SK-N-SH treated with all-trans-retinoic acid at 6 μM for 48 hours (cell line): ENCODE measurements around the gene CALU.

Source experiments
- ATAC-seq: fragments of 200-7000 bp; cut with Tn5 transposase; 3 replicates; pipeline ENCODE4 v1.9.1; 2020; ENCODE audit warnings: mild to moderate bottlenecking, moderate library complexity
- ARNTL ChIP-seq: fragments of 450-650 bp; formaldehyde crosslinking; IDR thresholded peaks from 2 replicates; pipeline ENCODE4 v1.5.0; 2020; ENCODE audit warnings: low read depth, mild to moderate bottlenecking, moderate library complexity, borderline replicate concordance
- BACH2 ChIP-seq: fragments of 250-450 bp; sonication (Bioruptor Pico); IDR thresholded peaks from 2 replicates; pipeline ENCODE4 v1.9.0; 2021; ENCODE audit warnings: mild to moderate bottlenecking, borderline replicate concordance
- CSDC2 ChIP-seq: fragments of 250-450 bp; sonication (Bioruptor Pico); IDR thresholded peaks from 2 replicates; pipeline ENCODE4 v1.5.0; 2020; ENCODE audit warnings: mild to moderate bottlenecking, moderate library complexity
- ESRRG ChIP-seq: fragments of 250-450 bp; sonication (Bioruptor Pico); IDR thresholded peaks from 2 replicates; pipeline ENCODE4 v1.6.1; 2021; ENCODE audit warnings: mild to moderate bottlenecking
- GLIS3 ChIP-seq: fragments of 250-450 bp; sonication (Bioruptor Pico); IDR thresholded peaks from 2 replicates; pipeline ENCODE4 v1.5.0; 2020; ENCODE audit warnings: mild to moderate bottlenecking, moderate library complexity
- ISL1 ChIP-seq: fragments of 250-450 bp; sonication (Bioruptor Pico); IDR thresholded peaks from 2 replicates; pipeline ENCODE4 v2.1.2; 2022; ENCODE audit warnings: mild to moderate bottlenecking, moderate library complexity
- OSR1 ChIP-seq: fragments of 250-450 bp; sonication (Bioruptor Pico); IDR thresholded peaks from 2 replicates; pipeline ENCODE4 v1.8.0; 2022; ENCODE audit warnings: moderate library complexity, mild to moderate bottlenecking, inconsistent platforms
- PPARA ChIP-seq: fragments of 250-450 bp; sonication (Bioruptor Pico); IDR thresholded peaks from 2 replicates; pipeline ENCODE4 v1.5.0; 2020; ENCODE audit warnings: mild to moderate bottlenecking, borderline replicate concordance
- SNAI2 ChIP-seq: fragments of 250-450 bp; sonication (Bioruptor Pico); IDR thresholded peaks from 2 replicates; pipeline ENCODE4 v1.5.0; 2020; ENCODE audit warnings: mild to moderate bottlenecking, moderate library complexity
- TCF4 ChIP-seq: fragments of 250-450 bp; sonication (Bioruptor Pico); IDR thresholded peaks from 2 replicates; pipeline ENCODE4 v1.8.0; 2021; ENCODE audit warnings: mild to moderate bottlenecking, moderate library complexity, borderline replicate concordance
- ZC3H10 ChIP-seq: fragments of 250-450 bp; sonication (Bioruptor Pico); IDR thresholded peaks from 2 replicates; pipeline ENCODE4 v1.5.1; 2021; ENCODE audit warnings: mild to moderate bottlenecking, moderate library complexity
- ZFP30 ChIP-seq: fragments of 450-650 bp; formaldehyde crosslinking; IDR thresholded peaks from 2 replicates; pipeline ENCODE4 v1.5.0; 2022; ENCODE audit warnings: mild to moderate bottlenecking, moderate library complexity
- ZNF565 ChIP-seq: fragments of 450-650 bp; formaldehyde crosslinking; conservative IDR thresholded peaks from 2 replicates; pipeline ENCODE4 v1.5.0; 2020; ENCODE audit warnings: low read depth, mild to moderate bottlenecking, moderate library complexity
- ZNF70 ChIP-seq: fragments of 450-650 bp; formaldehyde crosslinking; IDR thresholded peaks from 2 replicates; pipeline ENCODE4 v1.5.0; 2020; ENCODE audit warnings: mild to moderate bottlenecking, moderate library complexity
- TF ChIP-seq, protein P1 (sequence below): fragments of 250-450 bp; sonication (Bioruptor Pico); IDR thresholded peaks from 2 replicates; pipeline ENCODE4 v1.8.0; 2020; ENCODE audit warnings: mild to moderate bottlenecking, moderate library complexity, borderline replicate concordance
- TF ChIP-seq, protein P2 (sequence below): fragments of 250-450 bp; sonication (Bioruptor Pico); IDR thresholded peaks from 2 replicates; pipeline ENCODE4 v1.5.1; 2021; ENCODE audit warnings: mild to moderate bottlenecking, moderate library complexity
- TF ChIP-seq, protein P3 (sequence below): fragments of 250-450 bp; sonication (Bioruptor Pico); IDR thresholded peaks from 2 replicates; pipeline ENCODE4 v1.8.0; 2021; ENCODE audit warnings: low read depth, mild to moderate bottlenecking, moderate library complexity, borderline replicate concordance
- TF ChIP-seq, protein P4 (sequence below): fragments of 250-450 bp; sonication (Bioruptor Pico); IDR thresholded peaks from 2 replicates; pipeline ENCODE4 v1.5.0; 2020; ENCODE audit warnings: mild to moderate bottlenecking, moderate library complexity

The CALU gene

DNA sequence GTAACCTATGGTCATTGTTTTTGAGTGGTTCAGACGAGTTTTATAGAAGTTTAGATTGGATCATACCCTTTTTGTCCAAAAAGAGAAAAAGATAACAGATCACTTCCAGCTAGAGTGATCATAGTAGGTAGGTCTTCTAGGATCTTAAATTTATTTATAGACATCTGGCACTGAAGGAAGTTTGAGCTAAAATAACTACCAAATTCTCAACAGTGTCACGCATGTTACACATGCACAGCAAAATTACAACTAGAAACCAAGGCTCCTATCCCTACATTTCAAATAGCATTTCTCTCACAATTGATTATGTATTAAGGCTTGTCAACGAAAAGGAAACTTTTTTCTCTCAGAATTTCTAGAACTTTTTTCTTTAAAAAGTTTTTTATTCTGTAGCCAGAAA lies 2.3 kb downstream of the CALU start:
- no peak for TF ChIP-seq ZNF565
- no peak for TF ChIP-seq OSR1 (CRISPR knock-in tag)
- no peak for TF ChIP-seq ZNF70 (CRISPR knock-in tag)
- no peak for TF ChIP-seq GLIS3
- TF ChIP-seq ISL1 (CRISPR knock-in tag), result no peak
- no peak for TF ChIP-seq SNAI2
- no peak for TF ChIP-seq ZFP30
- TF ChIP-seq, protein P1, sequence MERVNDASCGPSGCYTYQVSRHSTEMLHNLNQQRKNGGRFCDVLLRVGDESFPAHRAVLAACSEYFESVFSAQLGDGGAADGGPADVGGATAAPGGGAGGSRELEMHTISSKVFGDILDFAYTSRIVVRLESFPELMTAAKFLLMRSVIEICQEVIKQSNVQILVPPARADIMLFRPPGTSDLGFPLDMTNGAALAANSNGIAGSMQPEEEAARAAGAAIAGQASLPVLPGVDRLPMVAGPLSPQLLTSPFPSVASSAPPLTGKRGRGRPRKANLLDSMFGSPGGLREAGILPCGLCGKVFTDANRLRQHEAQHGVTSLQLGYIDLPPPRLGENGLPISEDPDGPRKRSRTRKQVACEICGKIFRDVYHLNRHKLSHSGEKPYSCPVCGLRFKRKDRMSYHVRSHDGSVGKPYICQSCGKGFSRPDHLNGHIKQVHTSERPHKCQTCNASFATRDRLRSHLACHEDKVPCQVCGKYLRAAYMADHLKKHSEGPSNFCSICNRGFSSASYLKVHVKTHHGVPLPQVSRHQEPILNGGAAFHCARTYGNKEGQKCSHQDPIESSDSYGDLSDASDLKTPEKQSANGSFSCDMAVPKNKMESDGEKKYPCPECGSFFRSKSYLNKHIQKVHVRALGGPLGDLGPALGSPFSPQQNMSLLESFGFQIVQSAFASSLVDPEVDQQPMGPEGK (CRISPR knock-in tag), result no peak
- no peak for ATAC-seq

DNA sequence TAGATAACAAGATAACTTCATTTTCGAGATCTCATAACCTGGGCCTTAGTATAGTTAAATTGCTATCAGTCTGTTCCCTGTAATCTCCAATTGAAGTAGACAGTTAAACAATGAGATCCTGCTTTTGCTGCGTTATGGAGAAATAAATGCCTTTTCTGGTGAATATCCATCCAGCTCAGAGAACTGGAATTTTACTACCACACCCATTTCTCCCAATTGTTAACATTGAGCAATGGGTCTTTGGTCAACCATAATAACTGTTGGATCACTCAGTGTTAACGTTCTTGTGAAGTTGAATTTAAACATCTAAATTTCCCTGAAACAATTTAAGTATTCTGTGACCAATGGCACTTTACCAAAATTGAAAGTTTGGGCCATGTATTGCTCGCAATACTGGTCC lies 3.0 kb downstream of the CALU start:
- TF ChIP-seq, protein P2, sequence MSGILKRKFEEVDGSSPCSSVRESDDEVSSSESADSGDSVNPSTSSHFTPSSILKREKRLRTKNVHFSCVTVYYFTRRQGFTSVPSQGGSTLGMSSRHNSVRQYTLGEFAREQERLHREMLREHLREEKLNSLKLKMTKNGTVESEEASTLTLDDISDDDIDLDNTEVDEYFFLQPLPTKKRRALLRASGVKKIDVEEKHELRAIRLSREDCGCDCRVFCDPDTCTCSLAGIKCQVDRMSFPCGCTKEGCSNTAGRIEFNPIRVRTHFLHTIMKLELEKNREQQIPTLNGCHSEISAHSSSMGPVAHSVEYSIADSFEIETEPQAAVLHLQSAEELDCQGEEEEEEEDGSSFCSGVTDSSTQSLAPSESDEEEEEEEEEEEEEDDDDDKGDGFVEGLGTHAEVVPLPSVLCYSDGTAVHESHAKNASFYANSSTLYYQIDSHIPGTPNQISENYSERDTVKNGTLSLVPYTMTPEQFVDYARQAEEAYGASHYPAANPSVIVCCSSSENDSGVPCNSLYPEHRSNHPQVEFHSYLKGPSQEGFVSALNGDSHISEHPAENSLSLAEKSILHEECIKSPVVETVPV, result no peak
- TF ChIP-seq ISL1 (CRISPR knock-in tag), result peak; percentile 84
- no peak for ATAC-seq

DNA sequence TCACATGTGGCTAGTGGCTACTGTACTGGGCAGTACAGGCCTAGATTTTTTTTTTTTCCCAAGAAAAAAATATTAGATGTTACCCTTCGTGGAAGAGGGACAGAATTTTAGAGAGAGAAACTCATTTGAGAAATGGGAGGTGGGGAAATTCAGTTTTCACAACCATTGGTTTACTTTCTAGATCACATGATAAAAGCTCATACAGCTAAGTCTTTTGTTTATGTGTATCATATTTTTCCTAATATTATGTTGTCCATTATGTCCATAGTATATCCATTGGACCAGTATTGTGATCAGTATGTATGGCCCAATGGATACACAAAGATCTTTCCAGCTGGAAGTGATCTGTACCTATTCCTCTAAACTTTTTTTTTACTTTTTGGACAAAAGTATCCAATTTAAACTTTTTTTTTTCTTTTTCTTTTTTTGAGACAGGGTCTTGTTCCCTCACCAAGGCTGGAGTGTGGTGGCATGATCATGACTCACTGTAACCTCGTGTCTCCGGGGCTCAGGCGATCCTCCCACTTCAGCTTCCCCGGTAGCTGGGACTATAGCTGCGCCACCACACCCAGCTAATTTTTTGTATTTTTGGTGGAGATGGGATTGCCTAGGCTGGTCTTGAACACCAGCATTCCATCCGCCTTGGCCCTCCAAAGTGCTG lies 4.1 kb downstream of the CALU start:
- no peak for ATAC-seq
- TF ChIP-seq CSDC2, result no peak
- no peak for TF ChIP-seq OSR1 (CRISPR knock-in tag)
- TF ChIP-seq, protein P3, sequence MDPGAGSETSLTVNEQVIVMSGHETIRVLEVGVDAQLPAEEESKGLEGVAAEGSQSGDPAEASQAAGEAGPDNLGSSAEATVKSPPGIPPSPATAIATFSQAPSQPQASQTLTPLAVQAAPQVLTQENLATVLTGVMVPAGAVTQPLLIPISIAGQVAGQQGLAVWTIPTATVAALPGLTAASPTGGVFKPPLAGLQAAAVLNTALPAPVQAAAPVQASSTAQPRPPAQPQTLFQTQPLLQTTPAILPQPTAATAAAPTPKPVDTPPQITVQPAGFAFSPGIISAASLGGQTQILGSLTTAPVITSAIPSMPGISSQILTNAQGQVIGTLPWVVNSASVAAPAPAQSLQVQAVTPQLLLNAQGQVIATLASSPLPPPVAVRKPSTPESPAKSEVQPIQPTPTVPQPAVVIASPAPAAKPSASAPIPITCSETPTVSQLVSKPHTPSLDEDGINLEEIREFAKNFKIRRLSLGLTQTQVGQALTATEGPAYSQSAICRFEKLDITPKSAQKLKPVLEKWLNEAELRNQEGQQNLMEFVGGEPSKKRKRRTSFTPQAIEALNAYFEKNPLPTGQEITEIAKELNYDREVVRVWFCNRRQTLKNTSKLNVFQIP (CRISPR knock-in tag), result no peak
- no peak for TF ChIP-seq ISL1 (CRISPR knock-in tag)
- no peak for TF ChIP-seq BACH2 (CRISPR knock-in tag)
- TF ChIP-seq, protein P2, result no peak
- TF ChIP-seq ZNF70 (CRISPR knock-in tag), result no peak
- TF ChIP-seq ARNTL (CRISPR knock-in tag), result no peak
- TF ChIP-seq SNAI2, result no peak
- TF ChIP-seq, protein P4, sequence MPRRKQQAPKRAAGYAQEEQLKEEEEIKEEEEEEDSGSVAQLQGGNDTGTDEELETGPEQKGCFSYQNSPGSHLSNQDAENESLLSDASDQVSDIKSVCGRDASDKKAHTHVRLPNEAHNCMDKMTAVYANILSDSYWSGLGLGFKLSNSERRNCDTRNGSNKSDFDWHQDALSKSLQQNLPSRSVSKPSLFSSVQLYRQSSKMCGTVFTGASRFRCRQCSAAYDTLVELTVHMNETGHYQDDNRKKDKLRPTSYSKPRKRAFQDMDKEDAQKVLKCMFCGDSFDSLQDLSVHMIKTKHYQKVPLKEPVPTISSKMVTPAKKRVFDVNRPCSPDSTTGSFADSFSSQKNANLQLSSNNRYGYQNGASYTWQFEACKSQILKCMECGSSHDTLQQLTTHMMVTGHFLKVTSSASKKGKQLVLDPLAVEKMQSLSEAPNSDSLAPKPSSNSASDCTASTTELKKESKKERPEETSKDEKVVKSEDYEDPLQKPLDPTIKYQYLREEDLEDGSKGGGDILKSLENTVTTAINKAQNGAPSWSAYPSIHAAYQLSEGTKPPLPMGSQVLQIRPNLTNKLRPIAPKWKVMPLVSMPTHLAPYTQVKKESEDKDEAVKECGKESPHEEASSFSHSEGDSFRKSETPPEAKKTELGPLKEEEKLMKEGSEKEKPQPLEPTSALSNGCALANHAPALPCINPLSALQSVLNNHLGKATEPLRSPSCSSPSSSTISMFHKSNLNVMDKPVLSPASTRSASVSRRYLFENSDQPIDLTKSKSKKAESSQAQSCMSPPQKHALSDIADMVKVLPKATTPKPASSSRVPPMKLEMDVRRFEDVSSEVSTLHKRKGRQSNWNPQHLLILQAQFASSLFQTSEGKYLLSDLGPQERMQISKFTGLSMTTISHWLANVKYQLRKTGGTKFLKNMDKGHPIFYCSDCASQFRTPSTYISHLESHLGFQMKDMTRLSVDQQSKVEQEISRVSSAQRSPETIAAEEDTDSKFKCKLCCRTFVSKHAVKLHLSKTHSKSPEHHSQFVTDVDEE (CRISPR knock-in tag), result no peak
- no peak for TF ChIP-seq TCF4 (CRISPR knock-in tag)
- no peak for TF ChIP-seq PPARA (CRISPR knock-in tag)
- no peak for TF ChIP-seq ZC3H10 (CRISPR knock-in tag)
- TF ChIP-seq, protein P1 (CRISPR knock-in tag), result no peak
- no peak for TF ChIP-seq ESRRG (CRISPR knock-in tag)
